OCI-LY3 (cell line): ENCODE results near the gene AAMDC.

ENCODE experiments used
- H2AFZ ChIP-seq: fragments of 200-600, 300-600 bp; shearing (Covaris generic); 2 replicates; pipeline ENCODE4 v1.6.0; 2014; ENCODE audit warnings: antibody characterized with exemption, low read depth, low read length
- H3K27ac ChIP-seq: fragments of 200-600, 300-600 bp; sonication (generic); 2 replicates; pipeline ENCODE4 v1.5.1; 2014; ENCODE audit warnings: mild to moderate bottlenecking, low read length, moderate library complexity, mixed read lengths
- H3K27me3 ChIP-seq: fragments of 200-600, 300-600 bp; sonication (generic); 2 replicates; pipeline ENCODE4 v1.6.1; 2014; ENCODE audit warnings: low read depth, low read length, mixed read lengths
- H3K36me3 ChIP-seq: fragments of 200-600, 300-600 bp; sonication (generic); replicated peaks from 2 replicates; pipeline ENCODE3; 2014; ENCODE audit warnings: low read depth, low read length, mixed read lengths
- H3K4me1 ChIP-seq: fragments of 300-600, 200-600 bp; sonication (generic); 2 replicates; pipeline ENCODE4 v1.6.1; 2014; ENCODE audit warnings: low read length, mixed read lengths
- H3K4me2 ChIP-seq: fragments of 200-600, 300-600 bp; sonication (generic); 2 replicates; pipeline ENCODE4 v1.6.1; 2014; ENCODE audit warnings: low read length, mixed read lengths
- H3K4me3 ChIP-seq: fragments of 300-600, 200-600 bp; sonication (generic); 2 replicates; pipeline ENCODE4 v1.5.1; 2014; ENCODE audit warnings: antibody characterized with exemption, mild to moderate bottlenecking, low read length, moderate library complexity
- H3K79me2 ChIP-seq: fragments of 300-600, 200-600 bp; shearing (Covaris generic); 2 replicates; pipeline ENCODE4 v1.6.1; 2014; ENCODE audit warnings: mild to moderate bottlenecking, low read length, mixed read lengths
- H3K9ac ChIP-seq: fragments of 300-600, 200-600 bp; shearing (Covaris generic); 2 replicates; pipeline ENCODE4 v1.6.0; 2014; ENCODE audit warnings: mild to moderate bottlenecking, low read length, moderate library complexity
- H3K9me3 ChIP-seq: fragments of 200-600, 300-600 bp; shearing (Covaris generic); 2 replicates; pipeline ENCODE4 v1.6.1; 2014; ENCODE audit warnings: low read length, mixed read lengths; ENCODE audit not compliant: insufficient read depth
- H4K20me1 ChIP-seq: fragments of 200-600, 300-600 bp; sonication (generic); 2 replicates; pipeline ENCODE4 v1.6.1; 2016; ENCODE audit warnings: low read length, mixed read lengths; ENCODE audit not compliant: insufficient read depth
- EZH2phosphoT487 ChIP-seq: fragments of 200-600 bp; shearing (Covaris generic); IDR thresholded peaks from 2 replicates; pipeline ENCODE4 v1.6.1; 2018; ENCODE audit warnings: antibody characterized with exemption, mixed run types, low read depth
- TF ChIP-seq, protein P1 (sequence below): fragments of 200-600, 300-600 bp; sonication (generic); IDR thresholded peaks from 2 replicates; pipeline ENCODE4 v1.5.1; 2014; ENCODE audit warnings: antibody characterized with exemption, low read length, low read depth

AAMDC gene

GRCh38 chr11:77866336-77866735, 45.4 kb downstream of the AAMDC start:
- no peaks in the 10 kb centered on the region for H3K9me3 ChIP-seq
- H3K27ac ChIP-seq, result no peak overlapping the region
- no peaks in the 10 kb centered on the region for H3K4me1 ChIP-seq
- H3K4me3 ChIP-seq, result no peak overlapping the region
- no peak overlapping the region for H3K4me2 ChIP-seq
- no peak overlapping the region for H3K9ac ChIP-seq
- no peak for TF ChIP-seq EZH2phosphoT487
- TF ChIP-seq, protein P1, sequence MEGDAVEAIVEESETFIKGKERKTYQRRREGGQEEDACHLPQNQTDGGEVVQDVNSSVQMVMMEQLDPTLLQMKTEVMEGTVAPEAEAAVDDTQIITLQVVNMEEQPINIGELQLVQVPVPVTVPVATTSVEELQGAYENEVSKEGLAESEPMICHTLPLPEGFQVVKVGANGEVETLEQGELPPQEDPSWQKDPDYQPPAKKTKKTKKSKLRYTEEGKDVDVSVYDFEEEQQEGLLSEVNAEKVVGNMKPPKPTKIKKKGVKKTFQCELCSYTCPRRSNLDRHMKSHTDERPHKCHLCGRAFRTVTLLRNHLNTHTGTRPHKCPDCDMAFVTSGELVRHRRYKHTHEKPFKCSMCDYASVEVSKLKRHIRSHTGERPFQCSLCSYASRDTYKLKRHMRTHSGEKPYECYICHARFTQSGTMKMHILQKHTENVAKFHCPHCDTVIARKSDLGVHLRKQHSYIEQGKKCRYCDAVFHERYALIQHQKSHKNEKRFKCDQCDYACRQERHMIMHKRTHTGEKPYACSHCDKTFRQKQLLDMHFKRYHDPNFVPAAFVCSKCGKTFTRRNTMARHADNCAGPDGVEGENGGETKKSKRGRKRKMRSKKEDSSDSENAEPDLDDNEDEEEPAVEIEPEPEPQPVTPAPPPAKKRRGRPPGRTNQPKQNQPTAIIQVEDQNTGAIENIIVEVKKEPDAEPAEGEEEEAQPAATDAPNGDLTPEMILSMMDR, result no peak
- no peaks in the 10 kb centered on the region for H3K27me3 ChIP-seq
- H4K20me1 ChIP-seq, result no peaks in the 10 kb centered on the region
- H3K36me3 ChIP-seq, result peaks cover 3% of the 10 kb centered on the region
- H2AFZ ChIP-seq, result no peak overlapping the region
- no peaks in the 10 kb centered on the region for H3K79me2 ChIP-seq

GRCh38 chr11:77868744-77869143, 47.8 kb downstream of the AAMDC start:
- no peaks in the 10 kb centered on the region for H3K4me1 ChIP-seq

DNA sequence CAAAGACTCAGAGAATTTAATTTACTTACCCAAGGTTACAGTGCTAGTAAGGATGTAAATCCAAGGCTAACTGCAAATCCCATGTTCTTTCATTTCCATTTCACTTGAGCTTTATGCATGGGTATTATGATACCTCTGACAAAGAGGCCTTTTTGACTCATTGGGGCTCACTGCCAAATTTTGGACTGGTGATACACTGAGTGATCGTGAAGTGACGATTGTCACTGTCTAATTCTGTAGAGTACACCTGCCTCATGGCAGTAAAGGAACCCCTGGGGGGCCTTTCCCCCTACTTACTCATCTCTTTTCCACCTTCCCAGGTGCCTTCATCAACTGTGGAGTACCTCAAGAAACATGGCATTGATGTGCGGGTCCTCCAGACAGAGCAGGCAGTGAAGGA, 50.9 kb downstream of the AAMDC start:
- Histone ChIP-seq H3K4me1 (no peaks in the 10 kb centered on the region), H2AFZ (no peak overlapping the region), H3K27me3 (no peaks in the 10 kb centered on the region), H3K9me3 (no peaks in the 10 kb centered on the region), H3K36me3 (peaks cover 9% of the 10 kb centered on the region), H4K20me1 (no peaks in the 10 kb centered on the region), H3K79me2 (no peaks in the 10 kb centered on the region), H3K27ac (no peak overlapping the region), H3K4me2 (no peak overlapping the region), H3K9ac (no peak overlapping the region), H3K4me3 (no peak overlapping the region)
- TF ChIP-seq, protein P1, result no peak
- no peak for TF ChIP-seq EZH2phosphoT487

More at GRCh38 chr11:77868744-77869143, 47.8 kb downstream of the AAMDC start:
- Histone ChIP-seq H3K27ac (no peak overlapping the region), H3K4me2 (no peak overlapping the region), H4K20me1 (no peaks in the 10 kb centered on the region), H3K36me3 (peaks cover 3% of the 10 kb centered on the region), H3K9ac (no peak overlapping the region), H3K9me3 (no peaks in the 10 kb centered on the region), H3K79me2 (no peaks in the 10 kb centered on the region), H3K4me3 (no peak overlapping the region), H3K27me3 (no peaks in the 10 kb centered on the region), H2AFZ (no peak overlapping the region)
- TF ChIP-seq, protein P1, result no peak
- no peak for TF ChIP-seq EZH2phosphoT487

- Histone ChIP-seq H3K79me2 (no peaks in the 10 kb centered on the region), H3K4me2 (no peak overlapping the region), H3K9me3 (no peaks in the 10 kb centered on the region), H2AFZ (no peak overlapping the region), H3K9ac (no peak overlapping the region), H4K20me1 (no peaks in the 10 kb centered on the region), H3K4me3 (no peak overlapping the region), H3K36me3 (peaks cover 14% of the 10 kb centered on the region), H3K27ac (no peak overlapping the region), H3K27me3 (no peaks in the 10 kb centered on the region), H3K4me1 (no peaks in the 10 kb centered on the region)
- TF ChIP-seq, protein P1, result no peak
Measured at GRCh38 chr11:77873345-77873744, 52.4 kb downstream of the AAMDC start.
